Uterus (tissue), 2 donors: ENCODE measurements around the gene STX5.

Experiments used
- POLR2A ChIP-seq, 2 donors: fragments of 450-650 bp; IDR thresholded peaks; one replicate each; pipeline ENCODE4 v1.6.1; 2016; ENCODE audit warnings: antibody characterized with exemption in 2 of 2, mild to moderate bottlenecking in 1 of 2, moderate library complexity in 1 of 2
- TF ChIP-seq, protein P1 (sequence below), 4 experiments: fragments of 200-600 bp in 2 of 4; fragments of 450-650 bp in 2 of 4; sonication (generic) in 2 of 4; IDR thresholded peaks; one replicate each; pipeline ENCODE4 v1.5.1; 2016 to 2019; ENCODE audit warnings: antibody characterized with exemption in 4 of 4, mild to moderate bottlenecking in 2 of 4, moderate library complexity in 1 of 4

DNA sequence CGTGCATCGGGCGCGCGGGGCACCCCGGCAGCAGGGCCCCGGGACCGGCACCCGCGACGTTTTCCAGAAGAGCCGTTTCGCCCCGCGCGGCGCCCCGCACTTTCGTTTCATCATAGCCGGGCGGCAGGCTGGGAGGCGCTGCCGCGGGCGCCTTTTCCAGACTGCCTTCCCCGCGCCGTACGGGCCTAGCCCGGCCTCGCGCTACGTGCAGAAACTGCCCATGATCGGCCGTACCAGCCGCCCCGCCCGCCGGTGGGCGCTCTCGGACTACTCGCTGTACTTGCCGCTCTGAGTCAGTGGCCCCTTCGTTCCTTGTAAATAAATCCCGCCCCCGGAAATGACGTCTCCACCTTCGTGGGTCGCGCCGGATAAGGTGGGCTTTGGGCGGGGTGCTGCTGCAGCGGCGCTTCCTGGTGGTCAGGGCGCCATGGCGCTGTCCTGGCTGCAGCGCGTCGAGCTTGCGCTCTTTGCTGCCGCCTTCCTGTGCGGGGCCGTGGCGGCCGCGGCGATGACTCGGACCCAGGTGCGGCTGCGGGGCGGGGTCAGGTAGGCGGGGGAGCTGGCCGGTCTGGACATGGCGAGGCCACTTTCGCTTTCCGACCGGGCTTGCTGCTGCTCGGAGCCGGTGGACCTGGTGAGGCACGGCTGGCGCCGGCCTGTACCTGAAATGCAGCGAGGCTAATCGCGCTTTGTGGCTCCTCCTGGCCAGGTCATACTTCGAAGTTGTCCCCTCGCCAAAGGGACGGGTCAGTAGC, 44.7 kb downstream of the STX5 start, which contains the start of gene TMEM179B:
- TF ChIP-seq, protein P1, sequence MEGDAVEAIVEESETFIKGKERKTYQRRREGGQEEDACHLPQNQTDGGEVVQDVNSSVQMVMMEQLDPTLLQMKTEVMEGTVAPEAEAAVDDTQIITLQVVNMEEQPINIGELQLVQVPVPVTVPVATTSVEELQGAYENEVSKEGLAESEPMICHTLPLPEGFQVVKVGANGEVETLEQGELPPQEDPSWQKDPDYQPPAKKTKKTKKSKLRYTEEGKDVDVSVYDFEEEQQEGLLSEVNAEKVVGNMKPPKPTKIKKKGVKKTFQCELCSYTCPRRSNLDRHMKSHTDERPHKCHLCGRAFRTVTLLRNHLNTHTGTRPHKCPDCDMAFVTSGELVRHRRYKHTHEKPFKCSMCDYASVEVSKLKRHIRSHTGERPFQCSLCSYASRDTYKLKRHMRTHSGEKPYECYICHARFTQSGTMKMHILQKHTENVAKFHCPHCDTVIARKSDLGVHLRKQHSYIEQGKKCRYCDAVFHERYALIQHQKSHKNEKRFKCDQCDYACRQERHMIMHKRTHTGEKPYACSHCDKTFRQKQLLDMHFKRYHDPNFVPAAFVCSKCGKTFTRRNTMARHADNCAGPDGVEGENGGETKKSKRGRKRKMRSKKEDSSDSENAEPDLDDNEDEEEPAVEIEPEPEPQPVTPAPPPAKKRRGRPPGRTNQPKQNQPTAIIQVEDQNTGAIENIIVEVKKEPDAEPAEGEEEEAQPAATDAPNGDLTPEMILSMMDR (IDR thresholded peaks at IDR 0.05) = peak in 3 of 4 experiments; percentile 61 to 67 (median 61)
- peak; percentile 96 to 98 for TF ChIP-seq POLR2A (IDR thresholded peaks at IDR 0.05)
